NOMO-1 (cell line): ENCODE results near the gene SERP1.

Experiments
- DNase-seq, 2 experiments: peaks; one replicate each; lab custom pipeline; 2025; ENCODE audit not compliant: unreplicated experiment in 2 of 2; lab: John Stamatoyannopoulos, UW

SERP1 gene

GRCh38 chr3:150546226-150547044 lies at the start of gene SERP1, which contains the start of gene EIF2A:
Gene SERP1 (minus strand): TSS chr3:150546496. CDS start chr3:150546135, 361 bp downstream.
Gene EIF2A (plus strand): TSS chr3:150546787. CDS start chr3:150546803, 16 bp downstream.
- DNase-seq = peak; percentile 100

- no peak for DNase-seq
These were observed 47.9 kb upstream of the SERP1 start for GRCh38 chr3:150594150-150594549.

- DNase-seq = no peak
These were observed 43.5 kb upstream of the SERP1 start for GRCh38 chr3:150589759-150590158.

- DNase-seq = no peak
These were observed 41.9 kb upstream of the SERP1 start for GRCh38 chr3:150588027-150588830.

- no peak for DNase-seq
These were observed 36.7 kb upstream of the SERP1 start for GRCh38 chr3:150583028-150583427.

- no peak for DNase-seq
These were observed 36.3 kb upstream of the SERP1 start for GRCh38 chr3:150582620-150583019.

GRCh38 chr3:150581174-150581573 lies 34.9 kb upstream of the SERP1 start:
- no peak for DNase-seq

- no peak for DNase-seq
These were observed 31.6 kb upstream of the SERP1 start for GRCh38 chr3:150577855-150578254.

GRCh38 chr3:150567328-150567727 lies 21.0 kb upstream of the SERP1 start:
- DNase-seq = no peak

GRCh38 chr3:150564243-150564642 lies 17.9 kb upstream of the SERP1 start:
- DNase-seq = no peak

GRCh38 chr3:150557725-150558124 lies 11.4 kb upstream of the SERP1 start:
- DNase-seq = no peak

GRCh38 chr3:150556792-150557191 lies 10.5 kb upstream of the SERP1 start:
- no peak for DNase-seq

GRCh38 chr3:150555859-150556436 lies 9.7 kb upstream of the SERP1 start:
- DNase-seq = no peak

GRCh38 chr3:150547045-150547741 lies 897 bp upstream of the SERP1 start:
- DNase-seq = peak; percentile 35 to 58

- DNase-seq = peak; percentile 44 to 57
These were observed 674 bp downstream of the SERP1 start for GRCh38 chr3:150545419-150546225.

- peak in 1 of 2 experiments; percentile 23 for DNase-seq
These were observed 1.6 kb downstream of the SERP1 start for GRCh38 chr3:150544726-150545125.

- no peak for DNase-seq
These were observed 2.3 kb downstream of the SERP1 start for GRCh38 chr3:150544041-150544440.

- no peak for DNase-seq
These were observed 2.8 kb downstream of the SERP1 start for GRCh38 chr3:150543531-150543930.

- DNase-seq = no peak
These were observed 3.2 kb downstream of the SERP1 start for GRCh38 chr3:150543128-150543527.

- peak; percentile 47 to 92 for DNase-seq
These were observed 5.3 kb downstream of the SERP1 start for GRCh38 chr3:150540991-150541390.
